WTC11 (cell line): ENCODE data around the gene SHANK3. TPM values are rescaled to one million over a fixed set of nuclear protein-coding genes. Genes with fewer than 3 reads are reported as not detected.

Experiments
- ATAC-seq: fragments of 200-7000 bp; cut with Tn5 transposase; 2 replicates; pipeline ENCODE4 v1.10.0; 2021; ENCODE audit warnings: mild to moderate bottlenecking, moderate library complexity
- CTCF ChIA-PET: fragments of 300-600 bp; sonication (Branson Sonifier 250); formaldehyde crosslinking; loops from one replicate; lab custom pipeline; 2021; ENCODE audit warnings: antibody characterized with exemption; lab: Charles Lee
- POLR2A ChIA-PET: fragments of 350-600 bp; sonication (Branson Sonifier 250); formaldehyde crosslinking; loops from one replicate; lab custom pipeline; 2021; ENCODE audit warnings: antibody characterized with exemption; lab: Charles Lee
- DNase-seq: peaks from one replicate; pipeline ENCODE4 v3.0.0; 2021; ENCODE audit warnings: low spot score
- H3K27ac Mint-ChIP-seq: 2 replicates; pipeline ENCODE4 v1.8.0; 2021; ENCODE audit warnings: mixed read lengths
- H3K27me3 Mint-ChIP-seq: 2 replicates; pipeline ENCODE4 v1.8.0; 2021; ENCODE audit warnings: low read depth, mild to moderate bottlenecking, moderate library complexity, mixed read lengths
- H3K36me3 Mint-ChIP-seq: 2 replicates; pipeline ENCODE4 v1.8.0; 2021; ENCODE audit warnings: mixed read lengths
- H3K4me1 Mint-ChIP-seq: 2 replicates; pipeline ENCODE4 v1.8.0; 2022; ENCODE audit warnings: mixed read lengths
- H3K4me3 Mint-ChIP-seq: 2 replicates; pipeline ENCODE4 v1.8.0; 2021; ENCODE audit warnings: mild to moderate bottlenecking, moderate library complexity, mixed read lengths
- H3K9me3 Mint-ChIP-seq: 2 replicates; pipeline ENCODE4 v1.8.0; 2021; ENCODE audit warnings: mixed read lengths
- ATF3 ChIP-seq: sonication (generic); formaldehyde crosslinking; conservative IDR thresholded peaks from 2 replicates; pipeline ENCODE4 v1.8.1; 2022; ENCODE audit warnings: mild to moderate bottlenecking, missing genetic modification reagents
- CREM ChIP-seq: sonication (generic); formaldehyde crosslinking; IDR thresholded peaks from 2 replicates; pipeline ENCODE4 v1.8.1; 2022; ENCODE audit warnings: mild to moderate bottlenecking, missing genetic modification reagents, moderate library complexity
- CTCF ChIP-seq: fragments of 200-600 bp; IDR thresholded peaks from 2 replicates; pipeline ENCODE4 v1.8.0; 2022; ENCODE audit warnings: antibody characterized with exemption
- ELF4 ChIP-seq: sonication (generic); formaldehyde crosslinking; IDR thresholded peaks from 2 replicates; pipeline ENCODE4 v1.8.1; 2022; ENCODE audit warnings: low read depth, mild to moderate bottlenecking, moderate library complexity, missing genetic modification reagents
- ERG ChIP-seq: fragments of 250-450 bp; sonication (Bioruptor Pico); IDR thresholded peaks from 2 replicates; pipeline ENCODE4 v1.8.0; 2021; ENCODE audit warnings: mild to moderate bottlenecking
- NR2C2 ChIP-seq: sonication (generic); formaldehyde crosslinking; IDR thresholded peaks from 2 replicates; pipeline ENCODE4 v1.8.0; 2022; ENCODE audit warnings: mild to moderate bottlenecking, missing genetic modification reagents
- NR3C1 ChIP-seq: sonication (generic); formaldehyde crosslinking; conservative IDR thresholded peaks from 2 replicates; pipeline ENCODE4 v1.8.1; 2023; ENCODE audit warnings: low read depth, mild to moderate bottlenecking, missing genetic modification reagents
- ZNF121 ChIP-seq: sonication (generic); formaldehyde crosslinking; IDR thresholded peaks from 2 replicates; pipeline ENCODE4 v1.8.0; 2023; ENCODE audit warnings: missing genetic modification reagents
- ZNF138 ChIP-seq: sonication (generic); formaldehyde crosslinking; conservative IDR thresholded peaks from 2 replicates; pipeline ENCODE4 v1.8.1; 2022; ENCODE audit warnings: mild to moderate bottlenecking, moderate library complexity, missing genetic modification reagents
- ZNF232 ChIP-seq: sonication (generic); formaldehyde crosslinking; IDR thresholded peaks from 2 replicates; pipeline ENCODE4 v1.8.0; 2022; ENCODE audit warnings: mild to moderate bottlenecking, missing genetic modification reagents
- ZNF281 ChIP-seq: sonication (generic); formaldehyde crosslinking; IDR thresholded peaks from 2 replicates; pipeline ENCODE4 v1.8.0; 2023; ENCODE audit warnings: mild to moderate bottlenecking, missing genetic modification reagents
- ZNF317 ChIP-seq: sonication (generic); formaldehyde crosslinking; IDR thresholded peaks from 2 replicates; pipeline ENCODE4 v1.8.1; 2023; ENCODE audit warnings: low read depth, mild to moderate bottlenecking, moderate library complexity, missing genetic modification reagents, borderline replicate concordance
- ZNF416 ChIP-seq: fragments of 250-450 bp; sonication (Bioruptor Pico); IDR thresholded peaks from 2 replicates; pipeline ENCODE4 v1.9.0; 2021; ENCODE audit warnings: mild to moderate bottlenecking, inconsistent platforms
- ZNF423 ChIP-seq: fragments of 250-450 bp; sonication (Bioruptor Pico); IDR thresholded peaks from 2 replicates; pipeline ENCODE4 v2.1.2; 2022; ENCODE audit warnings: mild to moderate bottlenecking, moderate library complexity
- total RNA-seq: library from RNA; stranded (reverse); gene quantifications from 3 replicates; pipeline ENCODE4 v1.2.3, GENCODE V29; 2021

Gene SHANK3
- total RNA-seq, 1 experiment from 2014 or later: 9.6 TPM

GRCh38 chr22:50625568-50626313 is 46.9 kb upstream of the SHANK3 start:
- DNase-seq: peak; percentile 78
- no peak for TF ChIP-seq ZNF232 (CRISPR knock-in tag)
- no peak for TF ChIP-seq ZNF416 (CRISPR knock-in tag)
- no peak for TF ChIP-seq NR2C2 (CRISPR knock-in tag)
- H3K27ac Mint-ChIP-seq: no peak overlapping the region
- H3K27me3 Mint-ChIP-seq: peaks cover 26% of the 10 kb centered on the region
- H3K9me3 Mint-ChIP-seq: no peaks in the 10 kb centered on the region
- peaks cover 24% of the 10 kb centered on the region for H3K4me1 Mint-ChIP-seq
- CTCF ChIA-PET: interaction anchor here (0.6 to 4.5 kb wide), 21 partner anchors 13 to 481 kb away, joined by 3 to 78 read pairs (median 4); partner anchors contain the start of genes SCO2, SHANK3 and SYCE3
- no peak overlapping the region for H3K4me3 Mint-ChIP-seq
- peak; percentile 32 for ATAC-seq
- POLR2A ChIA-PET: no interaction called here
- no peaks in the 10 kb centered on the region for H3K36me3 Mint-ChIP-seq

GRCh38 chr22:50626314-50626849 is 46.2 kb upstream of the SHANK3 start:
- TF ChIP-seq ELF4 (CRISPR knock-in tag) (no peak), CTCF (no peak), CREM (CRISPR knock-in tag) (no peak), ZNF138 (CRISPR knock-in tag) (no peak), NR3C1 (CRISPR knock-in tag) (no peak), ZNF121 (CRISPR knock-in tag) (no peak), ZNF317 (CRISPR knock-in tag) (no peak), ZNF423 (no peak), ATF3 (CRISPR knock-in tag) (no peak), ERG (CRISPR knock-in tag) (no peak), ZNF281 (CRISPR knock-in tag) (no peak)
- CTCF ChIA-PET: interaction anchor here (0.5 to 4.5 kb wide), 23 partner anchors 14 to 482 kb away, joined by 3 to 78 read pairs (median 4); partner anchors contain the start of genes SCO2, SHANK3 and SYCE3
- peaks cover 17% of the 10 kb centered on the region for H3K4me1 Mint-ChIP-seq
- H3K9me3 Mint-ChIP-seq: no peaks in the 10 kb centered on the region
- no peaks in the 10 kb centered on the region for H3K36me3 Mint-ChIP-seq
- ATAC-seq (no peak), DNase-seq (no peak)
- H3K27me3 Mint-ChIP-seq: peaks cover 23% of the 10 kb centered on the region
- H3K27ac Mint-ChIP-seq: no peak overlapping the region
- POLR2A ChIA-PET: no interaction called here
- peak overlapping the region; percentile 53 for H3K4me3 Mint-ChIP-seq
